Transverse colon (tissue), 4 donors: ENCODE results near the gene TMEM31.

ENCODE experiments used
- CTCF ChIP-seq, 5 experiments: fragments of 200-600 bp in 3 of 5; fragments of 450-650 bp in 2 of 5; sonication (generic) in 3 of 5; IDR thresholded peaks; 1 replicate in 2 of 5; 2 replicates in 3 of 5; pipeline ENCODE4 v1.5.1; 2016 to 2017; ENCODE audit warnings: antibody characterized with exemption in 5 of 5, inconsistent platforms in 3 of 5, mild to moderate bottlenecking in 2 of 5, moderate library complexity in 1 of 5
- EP300 ChIP-seq: sonication (generic); formaldehyde crosslinking; IDR thresholded peaks from one replicate; pipeline ENCODE4 v1.6.1; 2017; ENCODE audit warnings: antibody characterized with exemption, low read depth
- POLR2A ChIP-seq: fragments of 450-650 bp; IDR thresholded peaks from one replicate; pipeline ENCODE4 v1.6.1; 2016; ENCODE audit warnings: antibody characterized with exemption, mild to moderate bottlenecking, moderate library complexity
- POLR2AphosphoS5 ChIP-seq, 3 donors: sonication (generic); formaldehyde crosslinking; IDR thresholded peaks; one replicate each; pipeline ENCODE4 v1.6.1; 2016; ENCODE audit warnings: antibody characterized with exemption in 3 of 3

- no peak for TF ChIP-seq CTCF (IDR thresholded peaks at IDR 0.05)
- TF ChIP-seq POLR2A, result no peak
- TF ChIP-seq EP300, result no peak
- TF ChIP-seq POLR2AphosphoS5 (IDR thresholded peaks at IDR 0.05), result no peak
Measured at GRCh38 chrX:103691059-103691458, 19.6 kb upstream of the TMEM31 start.
